Measurements from ENCODE around the gene API5. TPM values are rescaled to one million over a fixed set of nuclear protein-coding genes. Genes with fewer than 3 reads are reported as not detected.

API5 gene
- total RNA-seq, 1 experiment from 2014 or later: 96.2 TPM

DNA sequence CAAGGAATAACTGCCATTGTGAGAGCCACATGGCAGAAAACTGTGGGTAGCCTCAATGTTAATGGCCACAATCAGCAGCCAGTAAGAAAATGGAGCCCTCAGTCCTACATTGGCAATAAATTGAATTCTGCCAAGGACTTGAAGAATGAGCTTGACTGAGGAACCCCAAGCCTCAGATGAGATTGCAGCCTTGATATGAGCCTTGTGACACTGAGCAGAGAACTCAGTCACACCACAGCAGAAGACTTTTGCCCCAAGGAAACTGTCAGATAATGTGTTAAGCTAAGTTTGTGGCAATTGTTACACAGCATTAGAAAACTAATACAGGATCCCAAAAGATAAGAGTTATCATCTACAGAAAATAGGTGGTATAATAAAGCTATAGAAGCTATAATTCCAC, 44.5 kb downstream of the API5 start:
- in situ Hi-C loops (cut with HindIII; ENCODE audit: low pct_unique_long_range_greater_than_20kb, low sequenced_read_pairs): no loop called here
- DNase-seq (ENCODE audit: low read depth, low spot score): no peak

- no peak for DNase-seq (ENCODE audit: low read depth, low spot score)
- in situ Hi-C loops (cut with HindIII; ENCODE audit: low pct_unique_long_range_greater_than_20kb, low sequenced_read_pairs): no loop called here
These were observed 46.5 kb downstream of the API5 start for GRCh38 chr11:43358279-43358800.

DNA sequence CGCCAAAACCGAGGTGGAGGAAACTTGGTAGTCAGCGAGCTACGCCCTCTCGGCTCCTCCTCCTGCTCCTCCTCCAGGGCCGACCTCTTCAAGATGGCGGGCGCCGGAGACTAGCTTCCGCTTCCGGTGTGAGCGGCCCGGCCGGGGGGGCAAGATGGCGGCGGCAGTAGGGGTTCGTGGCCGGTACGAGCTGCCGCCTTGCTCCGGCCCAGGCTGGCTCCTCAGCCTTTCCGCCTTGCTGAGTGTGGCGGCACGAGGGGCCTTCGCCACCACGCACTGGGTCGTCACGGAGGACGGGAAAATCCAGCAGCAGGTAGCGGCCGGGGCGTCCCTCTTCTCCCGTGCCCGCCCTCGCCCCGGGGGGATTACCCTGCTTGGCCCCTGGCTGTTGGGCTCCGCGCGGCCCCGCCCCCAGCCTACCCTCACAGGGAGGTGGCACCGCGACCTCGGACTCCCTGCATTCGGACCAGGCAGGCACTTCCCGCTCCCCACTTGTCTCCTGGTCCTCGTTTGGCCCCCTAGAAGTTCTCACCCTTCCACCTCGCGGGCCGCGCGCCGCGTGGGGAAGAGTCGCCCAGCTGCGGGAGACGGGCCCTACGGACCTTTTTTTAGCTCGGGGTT, 47.1 kb downstream of the API5 start, which contains the start of gene TTC17:
Gene TTC17 (plus strand): TSS at position 120 of the 621 bp plus-strand sequence. CDS start 35 bp downstream, at position 155.
- DNase-seq (ENCODE audit: low read depth, low spot score): peak; percentile 94
- in situ Hi-C loops (cut with HindIII; ENCODE audit: low pct_unique_long_range_greater_than_20kb, low sequenced_read_pairs): no loop called here

DNA sequence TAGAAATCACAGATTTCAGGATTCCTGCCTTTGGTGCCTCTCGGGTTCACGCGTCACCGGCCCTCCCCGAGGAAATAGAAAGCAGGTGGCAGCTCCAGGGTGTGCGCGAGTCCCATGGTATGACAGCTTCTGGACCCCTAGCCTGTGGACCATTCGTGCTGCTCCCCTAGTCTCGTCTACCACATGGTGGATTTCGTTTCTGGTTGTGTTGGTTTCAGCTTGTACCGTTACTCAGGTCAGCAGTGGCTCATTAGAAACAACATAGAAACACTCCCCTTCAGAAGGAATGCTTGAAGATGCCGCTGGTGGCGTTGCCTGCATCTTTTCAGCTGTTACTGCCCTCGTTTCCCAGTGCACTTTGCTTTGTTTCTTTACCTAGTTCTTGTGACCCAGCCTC, 47.6 kb downstream of the API5 start:
- DNase-seq (ENCODE audit: low read depth, low spot score): peak; percentile 18
- in situ Hi-C loops (cut with HindIII; ENCODE audit: low pct_unique_long_range_greater_than_20kb, low sequenced_read_pairs): no loop called here

DNA sequence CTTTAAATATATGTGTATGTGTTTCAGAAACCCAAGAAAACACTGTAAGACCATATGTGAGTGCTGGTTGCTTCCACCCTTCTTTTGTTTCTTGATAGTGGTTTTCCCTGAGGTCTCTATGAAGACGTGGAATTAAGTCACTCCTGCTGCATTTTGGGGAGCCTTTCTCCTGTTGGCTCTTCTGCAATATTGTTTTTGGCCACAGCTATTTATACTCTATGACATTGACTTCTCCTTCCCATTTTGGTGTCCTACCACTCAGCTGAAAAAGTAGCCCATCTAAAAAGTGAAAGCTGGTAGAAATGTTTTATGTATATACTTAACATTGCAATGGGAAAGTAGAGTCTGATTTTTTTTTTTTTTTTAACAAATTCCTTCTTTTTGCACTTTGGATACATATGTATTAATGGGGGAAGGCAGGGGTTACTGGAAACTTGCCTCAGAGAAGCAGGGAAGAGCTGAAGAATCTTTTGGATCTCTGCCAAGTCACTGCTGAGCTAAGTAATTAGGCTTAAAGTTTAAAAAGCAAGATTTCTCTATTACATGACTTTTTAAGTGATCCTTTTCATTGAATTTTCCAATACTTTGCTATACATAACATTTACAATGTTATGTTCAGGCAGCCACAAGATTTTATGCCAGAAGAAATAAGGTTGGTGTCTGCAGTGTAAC, 48.7 kb downstream of the API5 start:
- in situ Hi-C loops (cut with HindIII; ENCODE audit: low pct_unique_long_range_greater_than_20kb, low sequenced_read_pairs): no loop called here
- DNase-seq (ENCODE audit: low read depth, low spot score): peak; percentile 6

DNA sequence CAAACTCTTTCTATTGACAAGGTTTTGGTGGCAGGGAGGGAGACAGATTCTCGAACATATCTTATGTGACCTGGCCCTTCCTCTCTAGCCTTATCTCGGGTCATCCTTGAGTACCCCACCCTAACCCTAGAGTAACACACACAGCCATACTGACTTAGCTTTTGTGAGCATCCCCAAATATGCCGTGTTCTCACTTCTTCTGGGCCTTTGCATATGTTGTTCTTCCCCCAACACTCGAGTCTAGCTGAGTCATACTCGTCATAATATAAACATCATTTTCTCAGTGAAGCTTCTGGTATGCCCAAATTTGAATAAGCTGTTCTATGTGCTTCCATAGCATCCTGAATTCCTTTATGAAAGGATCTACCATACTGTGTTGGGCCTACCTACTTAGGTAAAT, 54.9 kb downstream of the API5 start:
- in situ Hi-C loops (cut with HindIII; ENCODE audit: low pct_unique_long_range_greater_than_20kb, low sequenced_read_pairs): no loop called here
- DNase-seq (ENCODE audit: low read depth, low spot score): no peak

DNA sequence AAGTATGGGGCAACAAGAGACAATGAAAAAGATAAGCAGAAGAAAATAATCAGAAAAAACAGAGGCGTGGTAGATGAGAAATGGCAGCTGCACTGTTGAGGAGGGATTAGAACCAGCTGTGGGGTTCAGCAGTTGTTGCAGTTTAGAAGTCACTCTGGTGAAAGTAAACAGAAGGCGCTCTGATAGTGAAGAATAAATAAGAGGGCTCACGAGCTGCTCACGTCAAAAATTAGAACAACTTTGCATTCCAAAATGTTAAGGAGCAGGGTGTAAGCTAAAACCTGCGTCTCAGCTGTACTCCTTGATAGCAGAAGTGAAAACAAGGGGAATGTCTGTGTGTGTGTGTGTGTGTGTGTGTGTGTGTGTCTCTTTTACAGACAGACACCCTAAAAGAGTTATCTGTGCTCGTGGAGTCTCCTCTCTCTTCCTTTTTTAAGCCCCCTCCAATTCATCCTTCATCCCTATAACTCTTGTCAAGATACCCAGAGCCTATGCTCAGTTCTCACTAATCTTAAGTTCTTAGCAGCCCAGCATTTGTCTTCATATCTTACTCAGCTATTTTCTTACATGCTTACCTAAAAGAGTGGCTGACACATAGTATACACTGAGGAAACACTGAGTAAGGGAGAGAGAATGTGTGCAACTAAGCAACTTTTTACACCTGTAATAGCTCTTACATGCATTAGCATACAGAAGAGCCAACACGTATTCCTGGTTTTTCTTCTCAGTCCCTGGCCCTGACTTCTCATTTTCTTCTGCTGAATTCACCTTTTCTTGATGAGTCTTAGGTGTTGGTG, 55.8 kb downstream of the API5 start:
- in situ Hi-C loops (cut with HindIII; ENCODE audit: low pct_unique_long_range_greater_than_20kb, low sequenced_read_pairs): no loop called here
- no peak for DNase-seq (ENCODE audit: low read depth, low spot score)

DNA sequence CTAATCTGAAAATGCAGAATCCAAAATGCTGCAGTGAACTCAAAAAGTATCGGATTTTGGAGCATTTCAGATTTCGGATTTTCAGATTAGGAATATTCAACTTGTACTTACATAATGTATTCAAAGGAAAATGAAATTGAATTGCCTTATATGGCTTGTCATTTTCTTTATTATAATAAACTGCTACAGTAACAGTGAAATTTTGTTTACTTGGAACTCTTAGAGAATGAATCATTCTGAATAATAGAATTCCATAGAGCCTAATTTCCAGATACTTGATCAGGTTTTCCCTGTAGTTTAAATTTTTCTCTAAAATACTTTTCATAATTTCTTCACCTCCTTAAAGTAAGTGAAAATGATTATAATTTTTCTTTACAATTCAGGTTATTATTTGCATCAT, 64.3 kb downstream of the API5 start:
- no peak for DNase-seq (ENCODE audit: low read depth, low spot score)
- in situ Hi-C loops (cut with HindIII; ENCODE audit: low pct_unique_long_range_greater_than_20kb, low sequenced_read_pairs): no loop called here

DNA sequence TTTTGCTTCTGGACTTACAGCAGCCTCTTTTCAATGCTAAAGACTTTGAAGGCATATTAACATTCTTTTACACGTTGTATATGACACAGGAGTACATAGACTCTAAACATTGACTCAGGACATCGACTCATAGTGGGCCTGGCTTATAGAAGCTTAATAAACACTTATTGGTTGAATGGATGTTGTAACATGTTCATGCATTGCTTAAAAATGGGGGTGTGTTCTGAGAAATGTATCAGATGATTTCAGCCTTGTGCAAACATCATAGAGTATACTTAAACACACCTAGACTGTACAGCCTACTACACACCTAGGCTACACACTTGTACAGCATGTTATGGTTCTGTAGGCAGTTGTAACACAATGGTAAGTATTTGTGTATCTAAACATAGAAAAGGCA, 64.8 kb downstream of the API5 start:
- in situ Hi-C loops (cut with HindIII; ENCODE audit: low pct_unique_long_range_greater_than_20kb, low sequenced_read_pairs): no loop called here
- no peak for DNase-seq (ENCODE audit: low read depth, low spot score)

DNA sequence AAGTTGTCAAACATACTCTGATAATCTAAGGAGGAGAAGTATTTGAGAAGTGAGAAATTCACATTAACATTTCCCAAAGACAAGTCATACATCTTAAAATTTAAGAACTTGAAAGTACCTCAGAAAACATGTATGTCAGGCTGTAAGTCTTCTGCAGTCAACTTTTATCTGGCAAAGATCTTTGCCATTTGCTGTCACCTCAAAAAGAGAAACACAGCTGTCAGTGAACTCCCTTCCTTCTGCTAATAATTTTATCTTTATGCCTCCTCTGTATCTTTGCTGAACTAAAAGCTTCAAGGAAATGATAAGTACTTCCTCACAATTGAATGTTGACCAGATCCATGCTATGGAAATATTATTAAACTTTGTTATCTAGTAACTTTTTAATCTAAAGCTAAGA, 65.6 kb downstream of the API5 start:
- in situ Hi-C loops (cut with HindIII; ENCODE audit: low pct_unique_long_range_greater_than_20kb, low sequenced_read_pairs): no loop called here
- DNase-seq (ENCODE audit: low read depth, low spot score): no peak

- in situ Hi-C loops (cut with HindIII; ENCODE audit: low pct_unique_long_range_greater_than_20kb, low sequenced_read_pairs): no loop called here
- DNase-seq (ENCODE audit: low read depth, low spot score): no peak
These were observed 67.1 kb downstream of the API5 start for GRCh38 chr11:43378897-43379296.

DNA sequence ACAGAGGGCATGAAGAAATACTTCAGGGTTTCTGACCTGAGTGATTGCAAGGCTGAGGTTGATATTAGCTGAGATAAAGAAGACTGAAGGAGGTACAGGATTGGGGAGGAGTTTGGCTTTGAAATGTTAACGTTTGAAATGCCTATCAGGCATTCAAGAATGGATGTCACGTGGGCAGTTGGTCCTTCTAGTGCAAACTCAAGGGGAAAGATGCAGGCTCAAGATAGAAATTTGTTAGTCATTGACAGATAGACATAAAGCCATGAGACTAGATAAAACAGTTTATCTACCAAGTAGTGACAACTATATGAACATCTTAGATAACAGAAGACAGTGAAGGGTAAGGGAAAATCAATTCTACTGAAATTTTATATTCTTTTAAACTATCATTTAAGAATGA, 70.0 kb downstream of the API5 start:
- no peak for DNase-seq (ENCODE audit: low read depth, low spot score)
- in situ Hi-C loops (cut with HindIII; ENCODE audit: low pct_unique_long_range_greater_than_20kb, low sequenced_read_pairs): no loop called here

- in situ Hi-C loops (cut with HindIII; ENCODE audit: low pct_unique_long_range_greater_than_20kb, low sequenced_read_pairs): no loop called here
- no peak for DNase-seq (ENCODE audit: low read depth, low spot score)
These were observed 70.8 kb downstream of the API5 start for GRCh38 chr11:43382614-43383013.

- no peak for DNase-seq (ENCODE audit: low read depth, low spot score)
These were observed 72.6 kb downstream of the API5 start for GRCh38 chr11:43384393-43384792.

DNA sequence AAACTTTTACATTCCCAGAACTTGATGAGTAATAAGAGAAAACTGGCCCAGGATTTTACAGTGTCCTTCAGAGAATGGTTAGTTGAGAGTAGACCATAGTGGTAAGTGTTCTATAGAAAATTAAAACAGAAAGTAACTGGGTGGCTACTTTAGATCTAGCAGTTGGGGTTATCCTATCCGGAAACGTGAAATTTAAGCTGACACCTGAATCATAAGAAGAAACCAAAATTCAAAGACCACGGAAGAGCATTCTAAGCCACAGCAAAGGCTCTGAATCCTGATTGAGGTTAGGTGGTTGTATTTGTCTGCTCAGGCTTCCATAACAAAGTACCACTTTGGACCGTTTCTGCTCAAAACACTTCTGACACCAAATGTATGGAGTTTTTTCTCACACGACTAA, 80.9 kb downstream of the API5 start:
- DNase-seq (ENCODE audit: low read depth, low spot score): no peak
- in situ Hi-C loops (cut with HindIII; ENCODE audit: low pct_unique_long_range_greater_than_20kb, low sequenced_read_pairs): no loop called here

More at GRCh38 chr11:43384393-43384792, 72.6 kb downstream of the API5 start:
- in situ Hi-C loops (cut with HindIII; ENCODE audit: low pct_unique_long_range_greater_than_20kb, low sequenced_read_pairs): no loop called here

DNA sequence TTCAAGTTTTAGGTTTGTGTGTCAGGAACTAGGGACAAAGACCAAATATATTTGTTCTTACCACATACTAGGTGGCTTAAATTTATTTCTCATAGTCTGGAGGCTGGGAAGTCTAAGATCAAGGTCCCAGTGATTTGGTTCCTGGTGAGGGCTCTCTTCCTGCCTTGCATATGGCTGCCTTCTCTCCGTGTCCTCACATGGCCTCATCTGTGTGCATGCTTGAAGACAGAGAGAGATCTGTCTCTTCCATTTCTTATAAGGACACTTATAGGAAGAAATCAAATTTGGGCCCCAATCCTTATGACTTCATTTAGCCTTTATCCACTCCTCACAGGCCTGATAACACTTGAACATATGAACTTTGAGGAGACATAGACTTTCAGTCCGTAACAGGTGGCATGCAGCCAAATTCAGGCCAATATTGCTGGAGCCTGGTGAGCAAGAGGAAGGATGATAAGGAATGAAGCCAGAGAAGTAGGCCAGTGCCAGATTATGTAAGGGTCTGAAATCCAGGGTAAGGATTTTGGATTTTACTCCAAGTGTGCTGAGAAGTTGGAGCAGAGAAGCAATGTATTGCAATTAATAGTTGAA, 82.1 kb downstream of the API5 start:
- DNase-seq (ENCODE audit: low read depth, low spot score): no peak
- in situ Hi-C loops (cut with HindIII; ENCODE audit: low pct_unique_long_range_greater_than_20kb, low sequenced_read_pairs): no loop called here

Data from SK-MEL-5 (cell line).